ENCODE results near the gene ALDH3A1. TPM values are rescaled to one million over a fixed set of nuclear protein-coding genes. Genes with fewer than 3 reads are reported as not detected.

ALDH3A1 gene
- total and polyA plus RNA-seq, 10 of the 15 experiments (the other 5 are each of a cell fraction or from before 2014, with no cell fraction given), result 0.20 TPM; not detected in 9

- BruUV-seq (replicated peaks), result no TSS peak
Observed at GRCh38 chr17:19713901-19714361, 34.2 kb downstream of the ALDH3A1 start.

More at GRCh38 chr17:19713901-19714361, 34.2 kb downstream of the ALDH3A1 start:
- no peak for FAIRE-seq
- intact Hi-C loops (cut with micrococcal nuclease; ENCODE audit: unreplicated experiment), result no loop called here
- H3K27ac ChIP-seq (ENCODE audit: control insufficient read depth, insufficient read depth), result no peak overlapping the region
- ChIA-PET RAD21 (ENCODE audit: unreplicated experiment) (no interaction called here), SMC1A (ENCODE audit: uncharacterized antibody, unreplicated experiment) (no interaction called here), CTCF (no interaction called here), POLR2A (no interaction called here)
- no peak for ATAC-seq
- no peaks in the 10 kb centered on the region for H3K9me3 ChIP-seq (replicated peaks; ENCODE audit: control insufficient read depth, insufficient read depth, low read length)
- H3K4me3 ChIP-seq, result no peak overlapping the region
- H4K20me1 ChIP-seq (ENCODE audit: control insufficient read depth, insufficient read depth), result no peaks in the 10 kb centered on the region
- WGBS (ENCODE audit: insufficient coverage, insufficient replicate concordance, low lambda C conversion rate, missing lambda C conversion rate), result 86% methylated on average over 20 of the region's 28 CpGs
- peaks cover 0 to 2% of the 10 kb centered on the region in 2 experiments; a peak in 1 of 4 replicates for H3K27me3 ChIP-seq (replicated peaks in 1 of 2; ENCODE audit: control insufficient read depth in 2 of 2, insufficient read depth in 2 of 2, low read length in 1 of 2)
- no peak overlapping the region for H3K9ac ChIP-seq (ENCODE audit: control insufficient read depth, insufficient read depth, low read length)
- H3K4me1 ChIP-seq (ENCODE audit: control insufficient read depth, insufficient read depth, low read length), result no peaks in the 10 kb centered on the region
- H3K36me3 ChIP-seq (ENCODE audit: control insufficient read depth in 2 of 2, insufficient read depth in 2 of 2, low read length in 1 of 2), result no peaks in the 10 kb centered on the region
- TF ChIP-seq FOXM1 (IDR thresholded peaks at IDR 0.05; ENCODE audit: low read depth, low read length), result no peak
- TF ChIP-seq ZBTB33 (IDR thresholded peaks at IDR 0.05), result no peak
- no peak for TF ChIP-seq KAT2A (conservative IDR thresholded peaks at IDR 0.05; ENCODE audit: control insufficient read depth, low read depth, low read length)
- TF ChIP-seq E2F4 (IDR thresholded peaks at IDR 0.05; ENCODE audit: low read depth, low read length), result no peak
- no peak for TF ChIP-seq YY1 (IDR thresholded peaks at IDR 0.05; ENCODE audit: low read depth, low read length)
- TF ChIP-seq TCF12 (IDR thresholded peaks at IDR 0.05; ENCODE audit: low read depth, low read length), result no peak
- TF ChIP-seq EP300 (IDR thresholded peaks at IDR 0.05; ENCODE audit: borderline replicate concordance in 1 of 2, control insufficient read depth in 1 of 2, low read depth in 2 of 2, low read length in 2 of 2), result no peak
- TF ChIP-seq PKNOX1 (IDR thresholded peaks at IDR 0.05), result no peak
- no peak for TF ChIP-seq ETV6 (conservative IDR thresholded peaks at IDR 0.05 in 1 of 2, IDR thresholded peaks at IDR 0.05 in 1 of 2; ENCODE audit: borderline replicate concordance in 1 of 2, low read depth in 1 of 2)
- TF ChIP-seq YBX1 (IDR thresholded peaks at IDR 0.05), result no peak
- H3K79me2 ChIP-seq (ENCODE audit: control insufficient read depth, insufficient read depth, low read length), result no peaks in the 10 kb centered on the region
- in situ Hi-C loops (cut with MboI), result no loop called here
- no peak overlapping the region for H3K4me2 ChIP-seq (ENCODE audit: control insufficient read depth, insufficient read depth)
- no peak overlapping the region for H2AFZ ChIP-seq (ENCODE audit: control insufficient read depth, low read depth, low read length)
- DNase-seq (ENCODE audit: low read depth, low spot score), result no peak

All from GM12878 (cell line).